Measurements from ENCODE around the gene AXL. TPM values are rescaled to one million over a fixed set of nuclear protein-coding genes. Genes with fewer than 3 reads are reported as not detected.
"Not testable (repeated sequence)": the region's sequence is repeated elsewhere in the genome, so short reads cannot be mapped to it uniquely, and the experiment has no call there.

The AXL gene
- not detected in 2 replicates for total RNA-seq

GRCh38 chr19:41218615-41219507 is at the start of gene AXL:
TSS of gene AXL (plus strand) at chr19:41219223. CDS start at chr19:41219393, 170 bp downstream.
- ChIA-PET POLR2A (interaction anchor here (0.6 kb wide), 1 partner anchor 374 kb away, joined by 3 read pairs; no protein-coding TSS in a partner anchor), CTCF (no interaction called here)
- H3K27me3 Mint-ChIP-seq, result peaks cover 44% of the 10 kb centered on the region
- intact Hi-C loops (cut with micrococcal nuclease), result no loop called here
- H3K27ac Mint-ChIP-seq, result no peak within 1 kb of the TSS
- no peak for ATAC-seq (ENCODE audit: low read depth)
- no peaks in the 10 kb centered on the region for H3K9me3 Mint-ChIP-seq
- no peak for TF ChIP-seq CTCF (IDR thresholded peaks at IDR 0.05)
- DNase-seq, result no peak
- no peak within 1 kb of the TSS for H3K4me3 Mint-ChIP-seq
- no peaks in the 10 kb centered on the region for H3K36me3 Mint-ChIP-seq (ENCODE audit: low read depth)
- H3K4me1 Mint-ChIP-seq, result no peaks in the 10 kb centered on the region

GRCh38 chr19:41172297-41173164 is 46.5 kb upstream of the AXL start:
- H3K36me3 Mint-ChIP-seq (ENCODE audit: low read depth), result no peaks in the 10 kb centered on the region
- TF ChIP-seq CTCF (IDR thresholded peaks at IDR 0.05), result no peak
- no peak for ATAC-seq (ENCODE audit: low read depth)
- DNase-seq, result no peak
- ChIA-PET POLR2A (no interaction called here), CTCF (no interaction called here)
- H3K9me3 Mint-ChIP-seq, result no peaks in the 10 kb centered on the region
- no peak overlapping the region for H3K4me3 Mint-ChIP-seq
- H3K27me3 Mint-ChIP-seq, result peaks cover 5% of the 10 kb centered on the region
- intact Hi-C loops (cut with micrococcal nuclease), result no loop called here
- H3K27ac Mint-ChIP-seq, result no peak overlapping the region
- peaks cover 5% of the 10 kb centered on the region for H3K4me1 Mint-ChIP-seq

GRCh38 chr19:41174297-41174928 is 44.6 kb upstream of the AXL start:
- ChIA-PET CTCF (no interaction called here), POLR2A (no interaction called here)
- TF ChIP-seq CTCF (IDR thresholded peaks at IDR 0.05), result no peak
- Mint-ChIP-seq H3K4me3 (no peak overlapping the region), H3K4me1 (peaks cover 5% of the 10 kb centered on the region), H3K27ac (no peak overlapping the region), H3K9me3 (no peaks in the 10 kb centered on the region), H3K36me3 (ENCODE audit: low read depth) (no peaks in the 10 kb centered on the region), H3K27me3 (peaks cover 3% of the 10 kb centered on the region)
- ATAC-seq (ENCODE audit: low read depth) (no peak), DNase-seq (no peak)
- intact Hi-C loops (cut with micrococcal nuclease), result no loop called here

GRCh38 chr19:41175801-41176777 is 42.9 kb upstream of the AXL start:
- Mint-ChIP-seq H3K4me3 (no peak overlapping the region), H3K4me1 (peaks cover 5% of the 10 kb centered on the region), H3K27ac (no peak overlapping the region), H3K36me3 (ENCODE audit: low read depth) (no peaks in the 10 kb centered on the region), H3K9me3 (no peaks in the 10 kb centered on the region), H3K27me3 (peaks cover 3% of the 10 kb centered on the region)
- ChIA-PET POLR2A (no interaction called here), CTCF (no interaction called here)
- intact Hi-C loops (cut with micrococcal nuclease), result no loop called here
- no peak for TF ChIP-seq CTCF (IDR thresholded peaks at IDR 0.05)
- peak; percentile 37 for ATAC-seq (ENCODE audit: low read depth)
- no peak for DNase-seq

- H3K36me3 Mint-ChIP-seq (ENCODE audit: low read depth); H3K4me1 Mint-ChIP-seq; H3K9me3 Mint-ChIP-seq; ATAC-seq (ENCODE audit: low read depth); CTCF ChIA-PET; H3K27ac Mint-ChIP-seq; POLR2A ChIA-PET; H3K27me3 Mint-ChIP-seq; DNase-seq; intact Hi-C loops (cut with micrococcal nuclease); H3K4me3 Mint-ChIP-seq: not testable (repeated sequence)
Observed at GRCh38 chr19:41180173-41180572, 38.9 kb upstream of the AXL start.

All from activated B cell treated with CpG ODN at 0.5 μM for 24 hours (primary cell).